Thoracic aorta (tissue), 2 donors: Measurements from ENCODE around the gene SURF4. TPM values are rescaled to one million over a fixed set of nuclear protein-coding genes. Genes with fewer than 3 reads are reported as not detected.

Experiments
- ATAC-seq: fragments of 150-250 bp; one replicate; pipeline ENCODE4 v1.8.0; 2017; ENCODE audit warnings: low read depth; ENCODE audit not compliant: insufficient number of reproducible peaks, low FRiP score
- DNase-seq: peaks from one replicate; pipeline ENCODE4 v3.0.0-alpha.2; 2020; ENCODE audit warnings: low spot score
- H3K27ac ChIP-seq, 2 donors: fragments of 200-600 bp; sonication (generic); 1 replicate in 1 of 2; 2 replicates in 1 of 2; pipeline ENCODE4 v1.5.1; 2016; ENCODE audit warnings: mild to moderate bottlenecking in 2 of 2, moderate library complexity in 2 of 2
- H3K27me3 ChIP-seq: fragments of 200-600 bp; sonication (generic); replicated peaks from 2 replicates; pipeline ENCODE4 v1.6.0; 2016; ENCODE audit warnings: mild to moderate bottlenecking; ENCODE audit not compliant: insufficient read depth
- H3K36me3 ChIP-seq: fragments of 200-600 bp; sonication (generic); one replicate; pipeline ENCODE4 v1.5.1; 2016
- H3K4me1 ChIP-seq, 2 donors: fragments of 200-600 bp; sonication (generic); 1 replicate in 1 of 2; 2 replicates in 1 of 2; pipeline versions ENCODE4 v1.5.1 to v1.6.0; 2016; ENCODE audit warnings: low read depth in 2 of 2, mild to moderate bottlenecking in 1 of 2; ENCODE audit not compliant: control insufficient read depth in 1 of 2
- H3K4me3 ChIP-seq: fragments of 200-600 bp; sonication (generic); 2 replicates; pipeline ENCODE4 v1.5.1; 2016; ENCODE audit warnings: mild to moderate bottlenecking
- H3K9me3 ChIP-seq: fragments of 200-600 bp; sonication (generic); 2 replicates; pipeline ENCODE4 v1.5.1; 2016
- CTCF ChIP-seq: fragments of 200-600 bp; sonication (generic); IDR thresholded peaks from one replicate; pipeline ENCODE4 v1.5.1; 2019; ENCODE audit warnings: antibody characterized with exemption
- total RNA-seq, 2 donors: library from RNA; depleted of rRNA; stranded (reverse); fragments of >200 nt; gene quantifications; one replicate each; pipeline versions ENCODE4 v1.1.0 to v1.2.3, GENCODE V29; 2016

The SURF4 gene
- total RNA-seq, 2 donors from 2014 or later = 152 to 154 TPM

- no peak overlapping the region for H3K27ac ChIP-seq
- no peaks in the 10 kb centered on the region for H3K36me3 ChIP-seq
- ATAC-seq = no peak
- no peaks in the 10 kb centered on the region for H3K9me3 ChIP-seq
- H3K27me3 ChIP-seq = no peaks in the 10 kb centered on the region
- DNase-seq = no peak
- H3K4me1 ChIP-seq = no peaks in the 10 kb centered on the region
- H3K4me3 ChIP-seq = no peak overlapping the region
- no peak for TF ChIP-seq CTCF
Measured at GRCh38 chr9:133385452-133385851, 9.6 kb upstream of the SURF4 start.

DNA sequence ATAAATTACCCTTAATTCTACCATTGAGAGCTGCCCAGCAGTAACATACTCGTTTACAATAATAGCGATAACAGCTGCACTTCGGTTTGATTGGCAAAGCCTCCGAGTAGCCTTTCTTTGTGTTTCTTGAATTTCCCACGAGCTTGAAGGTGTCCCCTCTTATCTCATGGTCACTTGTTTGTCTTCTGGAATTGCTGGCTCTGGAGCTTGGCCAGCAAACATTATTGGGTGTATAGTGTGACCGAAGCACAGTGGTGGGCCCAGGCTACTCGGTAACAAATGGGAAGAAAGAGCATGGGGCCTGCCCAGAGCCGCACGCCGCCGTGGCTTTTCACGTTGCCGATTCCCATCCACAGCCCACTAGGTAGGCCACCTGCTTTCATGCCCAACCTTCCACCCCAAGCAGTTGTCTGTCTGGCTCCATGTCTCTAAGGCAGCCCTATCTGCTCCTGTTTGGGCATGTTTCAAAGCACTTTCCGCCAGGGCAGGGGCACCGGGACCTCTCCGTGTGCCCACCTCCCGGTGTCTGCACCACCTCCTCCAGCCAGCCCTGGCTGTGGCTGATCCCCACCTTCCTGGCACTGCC is 9.0 kb upstream of the SURF4 start:
- Histone ChIP-seq H3K36me3 (no peaks in the 10 kb centered on the region), H3K9me3 (no peaks in the 10 kb centered on the region), H3K4me3 (no peak overlapping the region), H3K4me1 (no peaks in the 10 kb centered on the region), H3K27ac (no peak overlapping the region), H3K27me3 (no peaks in the 10 kb centered on the region)
- no peak for DNase-seq
- ATAC-seq = no peak
- no peak for TF ChIP-seq CTCF

GRCh38 chr9:133383438-133383837 is 7.6 kb upstream of the SURF4 start:
- ATAC-seq (no peak), DNase-seq (no peak)
- Histone ChIP-seq H3K27me3 (no peaks in the 10 kb centered on the region), H3K4me1 (no peaks in the 10 kb centered on the region), H3K36me3 (no peaks in the 10 kb centered on the region), H3K4me3 (no peak overlapping the region), H3K27ac (no peak overlapping the region), H3K9me3 (no peaks in the 10 kb centered on the region)
- TF ChIP-seq CTCF = no peak

GRCh38 chr9:133382507-133383141 is 6.8 kb upstream of the SURF4 start:
- H3K27me3 ChIP-seq = no peaks in the 10 kb centered on the region
- H3K9me3 ChIP-seq = no peaks in the 10 kb centered on the region
- DNase-seq (no peak), ATAC-seq (no peak)
- no peaks in the 10 kb centered on the region for H3K4me1 ChIP-seq
- no peaks in the 10 kb centered on the region for H3K36me3 ChIP-seq
- H3K27ac ChIP-seq = no peak overlapping the region
- TF ChIP-seq CTCF = no peak
- no peak overlapping the region for H3K4me3 ChIP-seq

- H3K4me1 ChIP-seq = peaks cover 4 to 5% of the 10 kb centered on the region in 2 donors
- H3K9me3 ChIP-seq = no peaks in the 10 kb centered on the region
- no peaks in the 10 kb centered on the region for H3K36me3 ChIP-seq
- no peak overlapping the region for H3K4me3 ChIP-seq
- no peak overlapping the region for H3K27ac ChIP-seq
- no peak for TF ChIP-seq CTCF
- ATAC-seq (no peak), DNase-seq (no peak)
- no peaks in the 10 kb centered on the region for H3K27me3 ChIP-seq
Measured at GRCh38 chr9:133380734-133381133, 4.9 kb upstream of the SURF4 start.
